G401.6 (cell line): ENCODE measurements around the gene PEX14.

Source experiments
- FAIRE-seq: peaks from 2 replicates; lab custom pipeline; 2012; peaks lifted over from hg19 to GRCh38; lab: Jason Lieb, UNC

Gene PEX14

DNA sequence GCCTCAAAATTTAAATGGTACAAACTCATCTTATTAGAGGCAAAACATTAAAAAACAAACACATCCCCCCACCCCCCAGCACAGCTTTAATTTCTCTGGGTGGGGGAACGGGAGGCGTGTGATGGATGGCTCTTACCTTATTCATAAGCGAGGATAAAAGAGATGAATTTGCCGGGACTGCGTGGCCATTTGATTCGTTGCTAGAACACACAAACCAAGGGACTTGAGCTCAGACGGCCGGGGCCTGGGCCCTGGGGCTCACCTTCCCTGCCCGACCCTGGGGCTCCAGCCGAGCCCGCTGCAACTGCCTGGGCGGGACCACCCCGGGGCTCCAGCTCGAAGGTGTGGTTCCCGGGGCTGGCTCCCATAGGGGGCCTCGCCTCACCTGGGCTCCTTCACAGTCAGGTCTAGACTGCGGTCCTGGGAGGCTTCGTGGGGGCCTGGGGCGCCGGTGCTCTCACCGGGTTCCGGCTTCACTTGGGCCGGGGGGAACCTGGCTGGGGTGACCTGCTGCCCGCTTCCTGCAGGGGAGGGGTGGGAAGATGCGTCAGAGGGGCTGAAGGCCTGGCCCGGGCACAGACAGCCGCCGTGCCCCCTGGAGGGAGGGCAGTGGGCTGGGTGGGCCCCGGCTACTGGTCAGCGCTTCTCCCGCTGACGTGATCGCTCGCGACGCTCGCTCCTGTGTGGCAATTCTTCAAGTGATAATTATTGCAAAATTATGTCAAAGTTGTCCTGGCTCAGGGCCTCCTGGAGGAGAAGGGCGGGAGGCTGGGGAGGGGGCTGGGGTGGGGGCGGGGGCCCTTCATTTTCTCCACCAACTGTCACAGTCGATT, 176.0 kb downstream of the PEX14 start:
- no peak for FAIRE-seq

DNA sequence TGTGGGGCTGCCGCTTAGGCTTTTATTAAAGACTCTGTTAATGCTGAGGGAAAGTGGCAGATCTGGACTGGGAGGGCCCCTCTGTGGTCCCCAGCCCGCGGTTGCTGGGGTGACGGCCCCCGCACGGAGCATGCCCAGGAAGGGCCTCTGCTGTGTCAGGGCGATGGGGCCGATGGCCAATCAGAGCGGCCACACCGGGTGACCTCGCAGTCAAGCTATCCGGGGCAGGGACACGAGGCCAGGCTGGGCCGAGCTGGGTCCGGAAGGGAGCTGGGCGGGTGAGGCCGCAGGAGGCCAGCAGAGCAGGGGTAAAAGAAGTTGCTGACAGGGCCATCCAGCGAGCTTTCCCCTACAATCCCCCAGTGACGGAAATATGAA, 176.6 kb downstream of the PEX14 start:
- no peak for FAIRE-seq

DNA sequence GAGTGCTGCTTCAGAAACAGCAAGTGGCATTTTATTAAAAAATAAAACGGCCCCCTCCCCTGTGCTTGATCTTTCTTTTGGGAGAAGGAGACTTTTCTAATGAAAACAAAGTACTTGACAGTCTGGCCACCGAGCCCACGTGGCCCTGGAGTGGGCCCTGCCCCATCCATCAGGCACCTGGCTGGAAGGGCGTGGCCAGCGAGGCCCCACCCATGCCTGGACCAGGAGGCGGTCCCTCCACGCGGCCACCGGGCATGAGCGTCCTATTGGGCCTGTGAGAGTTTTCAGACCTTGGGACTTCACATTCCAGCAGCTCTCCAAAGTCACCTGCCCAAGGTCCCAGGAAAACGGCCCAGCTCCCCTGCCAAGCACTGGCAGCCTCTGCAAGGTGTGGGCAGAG, 177.0 kb downstream of the PEX14 start:
- no peak for FAIRE-seq

DNA sequence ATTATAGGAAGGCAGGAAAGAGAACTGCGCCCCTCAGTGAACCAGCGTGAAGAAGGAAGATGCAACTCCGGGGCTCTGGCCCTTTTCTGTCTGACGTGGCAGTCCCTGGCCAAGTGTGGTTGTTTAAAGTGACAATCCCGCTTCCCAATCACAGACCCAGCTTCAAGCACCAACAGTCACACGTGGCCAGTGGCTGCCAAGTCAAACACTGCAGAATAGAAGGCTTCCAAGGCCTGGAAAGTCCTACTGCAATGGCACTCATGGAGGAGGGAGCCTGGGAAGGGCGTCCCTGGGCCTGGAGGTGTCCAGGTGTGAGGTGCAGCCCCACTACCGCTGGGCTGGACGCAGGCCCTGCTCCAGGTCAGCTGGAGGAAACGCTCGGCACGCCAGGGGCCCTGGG, 177.9 kb downstream of the PEX14 start:
- no peak for FAIRE-seq

DNA sequence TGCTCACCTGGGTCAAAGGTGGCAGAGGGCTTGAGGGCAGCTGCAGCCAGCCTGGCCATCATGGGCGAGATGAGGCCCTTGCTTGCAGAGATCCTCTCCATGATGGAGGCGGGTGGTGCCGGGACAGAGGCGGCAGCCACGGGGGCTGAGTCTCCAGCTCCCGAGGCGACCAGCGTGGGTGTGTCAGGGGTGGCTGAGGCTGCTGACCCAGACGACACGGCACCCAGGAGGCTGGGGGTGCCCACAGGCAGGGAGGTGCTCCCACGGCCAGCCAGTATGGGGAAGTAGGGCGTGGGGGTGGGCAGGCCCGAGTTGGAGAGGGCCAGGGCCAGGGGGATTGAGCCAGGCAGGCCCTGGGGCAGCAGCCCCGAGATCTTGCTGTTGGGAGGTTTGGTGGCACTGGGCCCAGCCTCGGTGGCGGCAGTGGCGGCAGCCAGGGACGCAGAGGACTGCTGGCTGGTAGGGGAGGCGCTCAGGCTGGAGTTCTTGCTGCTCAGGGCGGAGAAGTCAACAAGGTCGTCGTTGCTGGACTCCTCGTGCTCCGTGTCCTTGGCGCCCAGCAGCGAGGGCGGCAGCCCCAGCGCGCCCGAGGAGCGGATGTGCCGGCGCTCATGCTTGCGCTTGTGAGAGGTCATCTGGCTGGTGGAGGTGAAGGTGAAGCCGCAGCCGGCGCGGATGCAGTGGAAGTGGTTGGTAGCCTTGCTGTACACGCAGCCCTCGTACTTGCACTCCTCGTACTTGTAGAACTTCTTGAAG, 178.8 kb downstream of the PEX14 start:
- FAIRE-seq = no peak

DNA sequence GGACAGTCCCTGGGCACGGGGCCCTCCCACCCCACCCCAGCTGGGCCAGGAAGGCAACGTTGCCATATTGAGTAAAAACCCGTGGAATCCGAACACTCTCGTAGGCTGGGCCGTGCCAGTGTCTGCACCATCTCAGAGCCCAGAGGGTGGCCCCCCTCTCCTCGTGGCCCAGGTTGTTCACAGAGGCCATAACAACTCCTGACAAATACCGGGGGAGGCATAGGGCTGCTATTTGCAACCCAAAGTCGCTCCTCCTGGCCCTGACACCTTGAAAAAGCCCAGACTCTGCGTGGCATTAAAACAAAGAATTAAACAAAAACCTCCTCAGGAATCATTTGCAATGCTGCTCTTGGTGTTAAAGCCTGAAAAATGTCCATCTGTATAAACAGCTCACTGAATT, 180.3 kb downstream of the PEX14 start:
- no peak for FAIRE-seq

DNA sequence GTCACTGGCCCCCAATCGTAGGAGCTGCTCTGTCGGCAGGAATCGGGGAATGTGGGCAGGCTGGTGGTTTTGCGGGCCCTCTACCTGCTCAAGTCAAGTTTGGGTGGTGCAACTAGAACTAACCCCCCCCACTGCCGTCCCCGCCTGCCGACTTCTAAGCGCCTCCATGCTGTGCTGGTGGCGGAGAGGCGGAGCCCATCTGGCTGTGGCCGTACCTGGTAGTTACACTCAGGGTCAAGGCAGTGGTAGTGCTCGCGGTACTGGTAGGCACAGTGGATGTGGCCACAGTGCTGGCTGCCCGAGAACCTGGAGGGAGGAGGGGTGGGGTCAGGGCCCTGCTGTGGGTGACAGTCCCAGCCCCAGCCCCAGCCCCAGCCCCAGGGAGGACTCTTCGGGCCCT, 181.7 kb downstream of the PEX14 start:
- no peak for FAIRE-seq

DNA sequence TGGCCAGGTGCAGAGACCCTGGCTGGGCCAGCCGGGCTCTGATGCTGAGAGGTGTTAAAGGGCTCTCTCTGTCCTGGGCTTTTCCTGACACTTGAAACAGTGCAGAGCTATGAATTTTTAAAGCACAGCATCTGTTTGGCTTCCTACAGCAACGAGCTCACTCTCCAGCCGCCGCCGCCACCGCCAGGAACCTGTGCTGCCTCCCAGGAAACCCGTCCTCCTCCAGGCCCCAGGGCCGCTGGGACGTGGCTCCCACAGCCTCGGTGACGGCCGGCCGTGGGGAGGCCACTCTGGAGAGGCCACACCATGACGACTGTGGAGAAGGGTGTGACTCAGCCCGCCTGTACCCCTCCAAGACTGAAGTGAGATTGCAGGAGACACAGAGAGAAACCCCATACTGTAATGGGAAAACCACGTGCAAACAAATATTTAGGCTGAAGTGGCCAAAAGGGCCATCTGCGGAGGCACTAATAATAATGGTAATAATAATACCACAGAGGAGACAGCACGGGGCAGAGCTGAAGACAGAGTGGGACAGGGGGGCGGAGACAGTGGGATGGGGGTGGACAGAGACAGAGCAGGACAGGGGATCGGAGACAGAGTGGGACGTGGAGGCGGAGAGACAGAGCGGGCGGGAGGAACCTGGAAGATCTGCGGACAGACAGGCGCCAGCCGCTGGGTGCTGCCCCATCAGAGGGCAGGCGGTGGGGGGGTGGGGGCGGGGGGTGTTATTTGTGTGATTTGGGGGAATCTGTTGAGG, 182.5 kb downstream of the PEX14 start:
- no peak for FAIRE-seq

DNA sequence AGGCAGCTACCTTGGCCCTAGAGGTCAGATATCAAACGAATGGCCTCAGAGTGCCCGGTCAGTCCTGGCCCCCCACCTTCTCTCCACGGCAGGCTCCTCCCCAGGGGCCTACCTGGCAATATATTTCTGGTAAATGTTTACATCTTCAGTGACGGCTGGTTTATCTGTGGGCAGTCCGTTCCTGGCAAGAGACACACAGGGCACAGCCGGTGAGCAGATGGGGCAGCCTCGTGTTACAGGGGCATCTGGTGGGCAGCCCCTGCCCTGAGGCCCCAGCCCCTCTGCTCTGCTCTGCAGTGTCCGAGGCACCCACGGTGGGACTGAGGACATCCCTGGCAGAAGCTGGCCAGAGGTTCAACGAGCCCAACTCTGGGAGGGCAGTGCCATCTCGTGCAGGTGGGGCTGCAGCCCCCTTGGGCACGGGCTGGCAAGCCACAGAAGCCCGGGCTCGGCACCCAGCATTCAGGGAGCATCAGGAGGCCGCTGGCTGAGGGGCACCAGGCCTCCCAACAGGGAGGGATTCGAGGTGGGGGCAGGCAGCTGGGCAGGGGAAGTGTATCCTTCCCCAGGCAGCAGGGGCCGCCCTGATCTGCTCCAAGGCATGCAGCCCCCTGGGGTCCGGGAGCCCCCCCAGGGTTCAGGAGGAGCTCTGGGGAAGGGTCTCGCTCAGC, 183.8 kb downstream of the PEX14 start:
- FAIRE-seq = no peak

DNA sequence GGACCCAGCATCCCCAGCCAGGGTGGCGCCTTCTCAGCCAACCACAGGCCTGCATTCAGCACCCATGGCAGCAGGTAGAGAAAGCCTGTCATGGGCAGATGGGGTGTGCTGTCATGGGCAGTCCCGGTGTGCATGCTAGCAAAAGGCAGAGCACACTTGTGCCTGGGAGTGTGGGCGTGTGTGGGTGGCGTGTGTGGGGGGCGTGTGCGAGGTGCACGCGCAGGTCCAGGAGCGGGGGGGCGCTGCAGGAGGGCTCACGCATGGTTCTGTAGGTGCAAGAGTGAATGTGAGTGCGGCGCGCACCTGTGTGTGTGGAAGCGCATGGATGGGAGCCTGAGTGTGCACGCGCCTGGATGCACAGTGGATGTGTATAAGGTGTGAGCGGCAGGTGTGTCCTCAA, 184.5 kb downstream of the PEX14 start:
- FAIRE-seq = no peak

DNA sequence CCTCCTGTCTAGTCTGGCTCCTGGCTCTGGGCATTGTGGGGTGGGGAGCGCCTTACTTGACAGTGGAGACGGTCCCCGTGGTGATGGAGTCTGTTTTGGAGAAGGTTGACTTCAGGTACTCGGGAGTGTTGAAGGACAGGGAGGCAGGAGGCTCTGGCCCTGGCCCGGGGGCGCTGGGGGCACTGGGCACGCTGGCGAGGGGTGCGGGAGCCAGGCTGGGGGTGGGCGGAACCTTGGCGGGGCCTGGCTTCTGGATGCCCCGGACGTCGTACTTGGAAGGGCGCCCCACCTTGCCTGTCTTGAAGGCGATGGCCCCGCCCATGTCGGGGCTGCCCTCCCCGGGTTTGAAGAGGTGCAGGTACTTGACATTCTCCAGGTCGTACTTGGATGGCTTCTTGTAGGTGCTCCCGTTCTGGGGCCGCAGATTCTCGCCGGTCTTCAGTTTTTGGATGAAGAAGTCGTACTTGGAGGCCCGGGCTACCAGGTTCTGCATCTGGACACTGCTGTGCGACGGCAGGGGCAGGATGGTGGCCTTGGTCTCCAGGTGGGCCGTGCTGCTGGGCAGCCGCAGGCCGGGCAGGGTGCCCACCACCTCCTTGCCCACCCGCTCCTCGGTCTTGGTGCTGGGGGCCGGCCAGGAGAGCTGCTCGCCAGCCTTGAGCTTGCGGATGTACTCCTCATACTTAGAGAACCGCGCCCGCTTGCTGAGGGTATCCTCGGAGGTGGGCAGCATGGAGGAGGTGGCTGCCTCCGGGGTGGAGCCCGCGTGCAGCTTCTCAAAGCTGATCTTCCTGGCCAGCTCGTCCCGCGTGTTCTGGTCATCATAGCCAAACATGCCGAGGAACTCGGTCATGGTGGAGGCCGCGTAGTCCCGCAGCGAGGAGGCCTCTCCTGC, 185.1 kb downstream of the PEX14 start:
- no peak for FAIRE-seq

DNA sequence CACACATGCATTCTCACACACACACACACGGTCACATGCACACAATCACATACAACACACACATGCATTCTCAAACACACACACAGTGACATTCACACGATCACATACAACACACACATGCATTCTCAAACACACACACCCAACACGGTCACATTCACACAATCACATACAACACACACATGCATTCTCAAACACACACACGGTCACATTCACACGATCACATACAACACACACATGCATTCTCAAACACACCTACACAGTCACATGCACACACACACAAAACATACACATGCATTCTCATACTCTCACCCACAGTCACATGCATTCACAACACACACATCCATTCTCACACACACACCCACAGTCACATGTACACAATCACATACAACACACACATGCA, 186.7 kb downstream of the PEX14 start:
- FAIRE-seq = no peak

DNA sequence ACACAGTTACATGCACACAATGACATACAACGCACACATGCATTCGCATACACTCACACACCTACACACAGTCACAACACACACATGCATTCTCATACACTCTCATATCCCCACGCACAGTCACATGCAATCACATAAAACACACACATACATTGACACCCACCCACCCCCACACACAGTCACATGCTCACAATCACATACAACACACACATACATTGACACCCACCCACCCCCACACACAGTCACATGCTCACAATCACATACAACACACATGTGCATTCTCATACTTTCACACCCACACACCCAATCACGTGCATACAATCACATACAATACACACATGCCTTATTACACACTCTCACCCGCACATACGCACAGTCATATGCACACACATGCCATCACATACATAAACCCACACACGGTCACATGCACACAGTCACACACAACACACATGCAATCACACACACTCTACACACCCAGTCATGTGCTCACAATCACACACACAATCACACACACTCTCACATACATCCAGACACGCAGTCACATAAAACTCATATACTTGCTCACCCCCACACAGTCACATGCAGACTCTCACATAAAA, 187.4 kb downstream of the PEX14 start:
- no peak for FAIRE-seq

DNA sequence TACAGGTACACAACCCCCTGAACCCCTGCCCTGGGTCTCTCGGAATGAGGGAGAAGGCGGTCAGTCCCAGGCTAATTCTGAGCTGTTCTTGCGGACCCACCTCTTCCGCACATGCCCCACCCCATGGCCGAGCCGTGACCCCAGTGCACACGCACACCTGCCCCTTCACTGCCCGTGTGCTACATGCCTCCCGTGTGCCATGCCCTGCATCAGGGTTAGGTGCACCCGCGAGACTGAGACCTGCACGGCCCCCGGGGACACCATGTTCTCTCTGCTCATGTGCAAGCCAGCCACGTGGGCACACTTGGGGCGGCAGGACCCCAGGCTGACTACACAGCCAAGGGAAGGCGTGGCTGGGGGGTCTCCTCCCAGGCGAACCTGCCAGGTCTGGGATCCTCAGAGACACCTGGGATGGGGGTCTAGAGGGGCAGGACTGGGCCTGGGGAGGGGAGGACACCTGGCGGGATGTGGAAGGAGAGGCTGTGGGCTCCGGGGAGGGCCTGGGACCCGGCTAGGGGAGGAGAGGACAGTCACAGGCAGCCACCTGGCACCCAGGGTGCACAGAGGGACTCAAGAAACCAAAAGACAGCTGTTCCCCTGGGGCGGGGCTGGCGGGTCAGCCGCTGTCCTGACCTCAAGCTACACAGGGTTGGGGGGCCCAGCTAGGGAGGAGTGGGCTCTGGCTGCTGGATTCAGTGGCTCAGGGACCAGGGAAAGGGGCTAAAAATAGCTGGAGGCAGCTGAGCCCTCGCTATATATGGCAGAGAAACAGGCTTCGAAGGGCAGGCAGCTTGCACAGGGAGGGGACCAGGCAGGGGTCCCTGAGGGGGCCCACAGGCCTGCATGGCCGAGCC, 188.3 kb downstream of the PEX14 start:
- FAIRE-seq = no peak

DNA sequence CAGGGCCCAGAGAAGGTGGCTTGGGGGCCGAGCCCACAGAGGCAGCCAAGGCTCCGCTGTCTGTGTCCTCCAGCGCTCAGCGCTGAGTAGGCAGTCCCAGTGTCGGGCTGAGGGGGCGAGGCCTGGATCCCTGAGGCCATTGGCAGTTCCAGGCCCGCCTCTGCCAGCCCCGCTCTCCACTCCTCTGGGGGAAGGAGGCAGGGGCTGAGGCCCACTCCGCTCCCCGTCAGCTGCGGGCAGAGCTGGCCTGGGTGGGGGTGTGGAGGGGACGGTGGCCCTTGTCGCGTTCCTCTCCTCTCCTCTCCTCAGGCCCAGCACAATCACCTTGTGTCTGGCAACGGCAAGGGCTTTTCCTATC, 188.9 kb downstream of the PEX14 start:
- no peak for FAIRE-seq

DNA sequence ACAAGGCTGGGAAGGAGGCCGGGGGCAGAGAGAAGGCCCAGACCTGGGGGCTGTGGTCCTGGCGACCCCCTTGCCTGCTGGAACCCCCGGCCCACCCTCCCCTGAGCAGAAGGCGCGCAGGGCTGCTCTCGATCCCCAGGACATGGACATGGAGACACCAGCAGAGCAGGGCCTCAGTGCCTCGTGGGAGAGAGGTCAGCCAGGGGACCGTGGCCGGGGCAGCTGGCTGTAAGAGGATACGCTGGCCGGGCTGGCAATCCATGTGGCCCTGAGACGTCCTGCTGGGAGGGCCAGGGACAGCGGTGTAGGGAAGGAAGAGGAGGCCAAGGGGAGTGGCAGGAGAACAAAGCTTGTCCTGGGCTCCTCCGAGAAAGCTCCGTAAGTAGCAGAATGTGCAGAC, 189.5 kb downstream of the PEX14 start:
- FAIRE-seq = no peak

DNA sequence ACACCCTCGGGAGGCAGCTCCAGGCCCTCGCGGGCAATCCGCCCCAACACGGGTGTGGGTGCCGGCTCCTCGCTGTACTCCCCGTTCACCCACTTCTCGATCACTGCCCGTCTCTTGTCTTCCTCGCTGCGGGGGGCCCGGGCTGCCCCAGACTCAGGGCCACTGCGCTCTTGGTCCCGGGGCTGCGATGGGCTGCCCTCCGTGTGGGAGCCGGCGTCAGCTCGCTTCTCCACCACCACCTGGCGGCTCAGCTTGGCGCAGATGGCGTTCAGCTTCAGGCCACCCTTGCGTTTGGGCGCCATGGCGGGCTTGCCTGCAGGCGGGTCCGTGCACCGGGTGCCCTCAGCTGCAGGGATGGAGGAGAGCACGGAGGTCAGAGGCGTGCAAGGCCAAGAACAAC, 190.5 kb downstream of the PEX14 start:
- FAIRE-seq = no peak

DNA sequence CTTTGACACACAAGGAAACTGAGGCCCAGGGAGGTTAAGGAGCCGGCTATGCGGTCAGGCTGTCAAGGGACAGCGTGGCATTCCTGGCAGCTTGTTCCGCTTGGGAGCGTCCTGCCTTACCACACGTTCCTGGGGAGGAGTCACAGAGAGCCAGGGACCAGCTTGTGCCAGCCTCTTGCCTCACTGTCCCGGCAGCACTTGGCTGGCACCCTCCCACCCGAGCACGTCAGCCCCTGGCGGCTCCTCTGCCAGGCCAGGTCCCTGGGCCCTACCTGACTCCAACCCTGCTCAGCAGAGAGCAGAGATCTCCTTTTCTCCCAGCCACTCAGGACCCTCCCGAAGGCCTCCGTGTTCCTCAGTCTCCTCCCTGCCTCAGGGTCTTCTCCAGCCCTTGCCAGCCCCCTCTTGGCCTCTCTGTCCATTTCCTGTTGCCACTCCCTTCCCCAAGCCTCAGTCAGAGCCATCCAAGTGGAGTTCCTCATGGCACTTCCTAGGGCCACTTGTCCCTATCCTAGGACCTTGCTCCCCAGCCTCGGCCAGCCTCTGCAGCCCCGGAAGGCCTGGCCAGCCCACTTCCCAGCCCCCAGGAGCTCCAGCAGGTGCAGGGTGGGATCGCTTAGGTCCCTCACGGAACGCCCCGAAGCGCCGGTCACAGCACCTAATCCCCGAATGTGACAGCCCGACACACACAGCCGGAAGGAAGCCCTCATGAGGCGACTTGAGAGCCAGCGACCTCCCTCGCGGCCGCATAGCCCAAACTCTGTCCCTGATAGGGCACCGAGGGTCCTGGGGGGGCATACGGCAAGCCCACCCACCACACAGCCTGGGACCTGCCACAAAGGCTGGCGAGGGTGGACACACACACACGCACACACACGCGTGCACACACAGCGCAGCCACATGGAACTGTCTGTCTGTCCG, 191.4 kb downstream of the PEX14 start:
- no peak for FAIRE-seq
